Activated CD8-positive, alpha-beta T cell treated with anti-CD3 and anti-CD28 coated beads, Interleukin-2, amount 10 ng/mL, durations not matched to agents 7 days and 5 days (primary cell): Measurements from ENCODE around the gene ENPP6. TPM values are rescaled to one million over a fixed set of nuclear protein-coding genes. Genes with fewer than 3 reads are reported as not detected.
"Not testable (repeated sequence)": the region's sequence is repeated elsewhere in the genome, so short reads cannot be mapped to it uniquely, and the experiment has no call there.

ENCODE experiments used
- ATAC-seq: fragments of 150-1000 bp; cut with Tn5 transposase; one replicate; pipeline ENCODE4 v1.10.0; 2021; ENCODE audit warnings: moderate library complexity
- CTCF ChIA-PET: fragments of 350-600 bp; sonication (Branson Sonifier 250); formaldehyde crosslinking; loops from one replicate; lab custom pipeline; 2021; ENCODE audit warnings: antibody characterized with exemption; lab: Charles Lee
- POLR2A ChIA-PET: fragments of 350-600 bp; sonication (Branson Sonifier 250); formaldehyde crosslinking; loops from one replicate; lab custom pipeline; 2021; ENCODE audit warnings: antibody characterized with exemption; lab: Charles Lee
- DNase-seq: peaks from one replicate; pipeline ENCODE4 v3.0.0-alpha.2; 2020
- H3K27ac Mint-ChIP-seq: one replicate; pipeline ENCODE4 v1.8.0; 2021; ENCODE audit warnings: mild to moderate bottlenecking, mixed read lengths
- H3K27me3 Mint-ChIP-seq: one replicate; pipeline ENCODE4 v1.8.0; 2021; ENCODE audit warnings: low read depth, mixed read lengths
- H3K36me3 Mint-ChIP-seq: one replicate; pipeline ENCODE4 v1.8.0; 2021; ENCODE audit warnings: low read depth, mixed read lengths
- H3K4me1 Mint-ChIP-seq: one replicate; pipeline ENCODE4 v1.8.0; 2021; ENCODE audit warnings: low read depth, mixed read lengths
- H3K4me3 Mint-ChIP-seq: one replicate; pipeline ENCODE4 v1.8.0; 2021; ENCODE audit warnings: mild to moderate bottlenecking, mixed read lengths
- H3K9me3 Mint-ChIP-seq: one replicate; pipeline ENCODE4 v1.8.0; 2022; ENCODE audit warnings: mixed read lengths; ENCODE audit not compliant: insufficient read depth
- total RNA-seq, 2 experiments: library from RNA; stranded (reverse); gene quantifications; one replicate each; pipeline ENCODE4 v1.2.3, GENCODE V29; 2021

Gene ENPP6
- total RNA-seq, 2 experiments from 2014 or later, result 0.18 to 0.87 TPM

GRCh38 chr4:184062769-184063168, 154.9 kb downstream of the ENPP6 start:
- ChIA-PET CTCF (no interaction called here), POLR2A (no interaction called here)
- H3K27ac Mint-ChIP-seq, result no peak overlapping the region
- no peak for DNase-seq
- no peak overlapping the region for H3K4me3 Mint-ChIP-seq
- H3K9me3 Mint-ChIP-seq, result no peaks in the 10 kb centered on the region
- peaks cover 2% of the 10 kb centered on the region for H3K27me3 Mint-ChIP-seq
- H3K36me3 Mint-ChIP-seq, result no peaks in the 10 kb centered on the region
- no peak for ATAC-seq
- H3K4me1 Mint-ChIP-seq, result no peaks in the 10 kb centered on the region

- H3K4me3 Mint-ChIP-seq, result no peak overlapping the region
- POLR2A ChIA-PET, result interaction anchor here (0.6 kb wide), 1 partner anchor 284 kb away, joined by 3 read pairs; no protein-coding TSS in a partner anchor
- CTCF ChIA-PET, result no interaction called here
These were observed 156.1 kb downstream of the ENPP6 start for GRCh38 chr4:184061582-184061981.

DNA sequence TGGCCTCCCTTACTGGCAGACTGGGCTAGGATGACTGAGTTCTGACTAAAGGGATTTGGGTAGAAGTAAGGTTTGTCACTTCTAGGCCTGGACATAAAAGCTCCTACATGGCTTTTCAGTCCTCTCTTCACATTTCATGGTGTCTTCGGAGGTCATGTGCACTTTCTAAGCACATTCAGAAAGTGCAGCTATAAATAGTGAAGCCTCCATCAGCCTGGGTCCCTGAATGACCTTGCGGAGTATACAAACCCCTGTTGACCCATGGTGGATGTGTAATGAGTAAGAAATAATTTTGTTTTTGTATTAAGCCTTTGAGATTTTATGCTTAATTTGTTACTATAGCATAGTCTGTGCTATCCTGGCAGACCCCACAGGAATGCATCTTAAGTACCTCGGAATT, 158.6 kb downstream of the ENPP6 start:
- ChIA-PET CTCF (no interaction called here), POLR2A (no interaction called here)
- Mint-ChIP-seq H3K4me3 (no peak overlapping the region), H3K27ac (no peak overlapping the region), H3K36me3 (no peaks in the 10 kb centered on the region), H3K27me3 (peaks cover 5% of the 10 kb centered on the region), H3K9me3 (no peaks in the 10 kb centered on the region), H3K4me1 (no peaks in the 10 kb centered on the region)
- no peak for DNase-seq
- ATAC-seq, result no peak

More at GRCh38 chr4:184061582-184061981, 156.1 kb downstream of the ENPP6 start:
- Mint-ChIP-seq H3K9me3 (no peaks in the 10 kb centered on the region), H3K36me3 (no peaks in the 10 kb centered on the region), H3K4me1 (no peaks in the 10 kb centered on the region), H3K27ac (no peak overlapping the region), H3K27me3 (no peaks in the 10 kb centered on the region)
- ATAC-seq, result no peak
- DNase-seq, result no peak

DNA sequence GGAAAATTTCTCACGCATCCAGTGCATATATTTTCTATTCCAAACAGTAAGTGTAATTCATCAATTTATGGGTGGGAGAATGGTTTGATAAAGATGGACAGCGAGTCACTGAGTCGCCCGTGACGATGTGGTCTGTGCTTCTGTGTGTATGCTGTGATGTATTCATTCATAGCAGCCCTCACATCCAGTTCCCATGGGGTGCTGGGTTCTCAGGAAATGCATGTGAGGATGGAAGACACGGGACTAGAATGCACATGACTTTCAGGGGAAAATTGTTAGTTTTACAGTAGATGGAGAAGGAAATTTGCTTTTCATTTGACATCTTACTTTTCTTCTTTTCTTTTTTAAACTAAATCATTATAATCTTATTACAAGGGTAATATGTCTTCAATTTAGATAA, 159.6 kb downstream of the ENPP6 start:
- CTCF ChIA-PET, result no interaction called here

DNA sequence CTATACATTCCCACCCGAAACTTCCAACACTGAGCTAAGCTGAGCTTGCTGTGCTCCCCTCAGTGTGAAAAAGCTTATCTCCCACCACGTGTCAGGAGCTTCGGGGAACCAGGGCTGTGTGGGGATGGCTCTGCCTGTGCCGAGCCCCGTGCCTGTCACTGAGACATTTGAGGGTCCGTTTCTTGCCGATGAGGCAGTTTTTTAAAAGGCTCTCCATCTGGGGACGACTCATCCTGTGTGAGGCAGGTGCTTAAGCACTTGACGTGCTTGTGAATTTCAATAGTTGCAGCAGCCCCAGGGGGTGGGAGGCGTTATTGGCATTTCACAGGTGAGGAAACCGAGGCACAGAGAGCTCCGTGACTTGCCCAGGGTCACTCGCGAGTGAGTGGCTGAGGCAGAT, 160.8 kb downstream of the ENPP6 start:
- Mint-ChIP-seq H3K36me3 (no peaks in the 10 kb centered on the region), H3K27ac (no peak overlapping the region), H3K9me3 (no peaks in the 10 kb centered on the region), H3K4me3 (no peak overlapping the region), H3K4me1 (no peaks in the 10 kb centered on the region), H3K27me3 (peaks cover 5% of the 10 kb centered on the region)
- POLR2A ChIA-PET, result no interaction called here
- no peak for ATAC-seq
- DNase-seq, result no peak
- CTCF ChIA-PET, result no interaction called here

More for the DNA sequence above, 159.6 kb downstream of the ENPP6 start:
- Mint-ChIP-seq H3K27ac (no peak overlapping the region), H3K36me3 (no peaks in the 10 kb centered on the region), H3K4me1 (no peaks in the 10 kb centered on the region), H3K9me3 (no peaks in the 10 kb centered on the region), H3K27me3 (peaks cover 5% of the 10 kb centered on the region), H3K4me3 (no peak overlapping the region)
- ATAC-seq, result no peak
- POLR2A ChIA-PET, result no interaction called here
- no peak for DNase-seq

DNA sequence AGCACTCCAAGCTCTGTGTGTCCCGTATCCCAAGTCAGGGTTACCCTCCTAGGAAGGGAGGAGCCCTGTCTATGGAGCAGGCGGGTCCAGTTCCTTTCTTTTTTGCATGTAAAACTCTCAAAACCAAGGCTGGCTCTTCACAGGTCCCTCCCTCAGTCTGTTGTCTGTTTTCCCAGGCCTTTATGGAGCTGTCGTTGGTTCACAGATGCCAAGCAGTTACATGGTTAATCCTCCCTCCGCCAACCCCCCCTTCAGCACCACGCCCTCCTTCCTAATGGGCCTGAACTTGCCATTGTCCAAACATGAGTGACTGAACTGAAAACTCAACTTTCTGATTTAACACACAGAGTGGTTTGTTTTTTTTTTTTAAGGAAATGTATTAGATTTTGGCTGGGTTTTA, 164.2 kb downstream of the ENPP6 start:
- ChIA-PET POLR2A (no interaction called here), CTCF (no interaction called here)
- ATAC-seq (no peak), DNase-seq (no peak)
- no peak overlapping the region for H3K4me3 Mint-ChIP-seq
- no peaks in the 10 kb centered on the region for H3K36me3 Mint-ChIP-seq
- no peaks in the 10 kb centered on the region for H3K4me1 Mint-ChIP-seq
- H3K27me3 Mint-ChIP-seq, result peaks cover 5% of the 10 kb centered on the region
- peaks cover 7% of the 10 kb centered on the region for H3K9me3 Mint-ChIP-seq
- H3K27ac Mint-ChIP-seq, result no peak overlapping the region

DNA sequence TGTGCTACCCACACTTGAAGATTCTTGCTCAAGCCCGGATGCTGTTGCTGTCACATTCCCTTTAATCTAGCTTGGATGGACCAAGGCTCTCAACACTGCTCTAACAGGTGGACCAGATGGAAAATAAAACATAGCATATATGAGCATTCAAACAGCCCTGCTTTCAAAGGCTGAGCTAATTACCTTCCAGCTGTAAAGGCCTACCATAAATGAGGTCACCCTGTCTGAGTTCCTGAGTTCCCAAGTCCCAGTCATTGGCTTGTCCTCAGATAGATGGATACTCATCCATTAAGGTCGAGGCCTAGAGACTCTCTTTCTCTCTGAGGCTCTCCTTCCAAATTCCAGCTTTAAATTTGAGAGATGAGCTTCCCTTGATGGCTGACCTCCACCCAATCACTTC, 165.1 kb downstream of the ENPP6 start:
- CTCF ChIA-PET, result no interaction called here
- peaks cover 7% of the 10 kb centered on the region for H3K9me3 Mint-ChIP-seq
- POLR2A ChIA-PET, result no interaction called here
- no peaks in the 10 kb centered on the region for H3K4me1 Mint-ChIP-seq
- H3K27ac Mint-ChIP-seq, result no peak overlapping the region
- no peaks in the 10 kb centered on the region for H3K36me3 Mint-ChIP-seq
- no peak for DNase-seq
- peaks cover 5% of the 10 kb centered on the region for H3K27me3 Mint-ChIP-seq
- no peak for ATAC-seq
- H3K4me3 Mint-ChIP-seq, result no peak overlapping the region

GRCh38 chr4:184051262-184051661, 166.4 kb downstream of the ENPP6 start:
- CTCF ChIA-PET, H3K4me1 Mint-ChIP-seq, POLR2A ChIA-PET, H3K9me3 Mint-ChIP-seq, DNase-seq, H3K4me3 Mint-ChIP-seq, H3K27ac Mint-ChIP-seq, ATAC-seq, H3K36me3 Mint-ChIP-seq: not testable (repeated sequence)
- H3K27me3 Mint-ChIP-seq, result peaks cover 12% of the 10 kb centered on the region

GRCh38 chr4:184046148-184046547, 171.5 kb downstream of the ENPP6 start:
- H3K27me3 Mint-ChIP-seq, result peaks cover 28% of the 10 kb centered on the region
- H3K9me3 Mint-ChIP-seq, result peaks cover 6% of the 10 kb centered on the region
- H3K36me3 Mint-ChIP-seq, result no peaks in the 10 kb centered on the region
- no peak overlapping the region for H3K27ac Mint-ChIP-seq
- ATAC-seq, result no peak
- no peak for DNase-seq
- H3K4me3 Mint-ChIP-seq, result no peak overlapping the region
- POLR2A ChIA-PET, result no interaction called here
- no peaks in the 10 kb centered on the region for H3K4me1 Mint-ChIP-seq
- CTCF ChIA-PET, result no interaction called here

- no peak overlapping the region for H3K4me3 Mint-ChIP-seq
- no peak for ATAC-seq
- no peaks in the 10 kb centered on the region for H3K36me3 Mint-ChIP-seq
- no peak for DNase-seq
- peaks cover 55% of the 10 kb centered on the region for H3K27me3 Mint-ChIP-seq
- POLR2A ChIA-PET, result no interaction called here
- no peak overlapping the region for H3K27ac Mint-ChIP-seq
- peaks cover 6% of the 10 kb centered on the region for H3K9me3 Mint-ChIP-seq
- peaks cover 11% of the 10 kb centered on the region for H3K4me1 Mint-ChIP-seq
- CTCF ChIA-PET, result no interaction called here
These were observed 176.5 kb downstream of the ENPP6 start for GRCh38 chr4:184041156-184041555.

DNA sequence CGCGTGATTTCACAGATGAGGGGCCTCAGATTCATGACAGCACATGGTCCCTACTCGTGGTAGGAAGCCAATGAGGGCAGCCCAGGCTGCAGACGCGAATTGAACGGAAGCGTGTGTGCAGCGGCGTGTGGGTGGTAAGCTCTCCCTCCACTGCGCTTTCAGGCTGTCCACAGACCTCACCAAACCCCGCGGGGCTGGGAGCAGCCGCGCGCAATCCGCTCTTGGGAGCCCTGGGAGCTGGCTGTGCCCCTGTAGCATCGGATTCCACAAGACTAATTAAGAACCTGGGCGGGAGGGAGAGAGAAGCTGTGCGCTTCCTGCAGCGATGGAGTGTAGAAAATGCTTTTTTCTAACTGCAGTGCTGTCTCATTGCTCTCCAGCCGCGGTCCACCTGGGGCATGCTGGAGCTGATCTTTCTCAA, 177.7 kb downstream of the ENPP6 start:
- CTCF ChIA-PET, result no interaction called here
- ATAC-seq, result peak; percentile 73
- POLR2A ChIA-PET, result no interaction called here
- H3K9me3 Mint-ChIP-seq, result no peaks in the 10 kb centered on the region
- H3K36me3 Mint-ChIP-seq, result no peaks in the 10 kb centered on the region
- peaks cover 52% of the 10 kb centered on the region for H3K27me3 Mint-ChIP-seq
- peak overlapping the region; percentile 62 for H3K4me3 Mint-ChIP-seq
- peak; percentile 24 for DNase-seq
- H3K4me1 Mint-ChIP-seq, result peaks cover 11% of the 10 kb centered on the region
- H3K27ac Mint-ChIP-seq, result no peak overlapping the region
